ENCODE data around the gene OSCAR.
A peak's percentile ranks its signal among the peaks of the same experiment; 100 is the strongest.

OSCAR gene

DNA sequence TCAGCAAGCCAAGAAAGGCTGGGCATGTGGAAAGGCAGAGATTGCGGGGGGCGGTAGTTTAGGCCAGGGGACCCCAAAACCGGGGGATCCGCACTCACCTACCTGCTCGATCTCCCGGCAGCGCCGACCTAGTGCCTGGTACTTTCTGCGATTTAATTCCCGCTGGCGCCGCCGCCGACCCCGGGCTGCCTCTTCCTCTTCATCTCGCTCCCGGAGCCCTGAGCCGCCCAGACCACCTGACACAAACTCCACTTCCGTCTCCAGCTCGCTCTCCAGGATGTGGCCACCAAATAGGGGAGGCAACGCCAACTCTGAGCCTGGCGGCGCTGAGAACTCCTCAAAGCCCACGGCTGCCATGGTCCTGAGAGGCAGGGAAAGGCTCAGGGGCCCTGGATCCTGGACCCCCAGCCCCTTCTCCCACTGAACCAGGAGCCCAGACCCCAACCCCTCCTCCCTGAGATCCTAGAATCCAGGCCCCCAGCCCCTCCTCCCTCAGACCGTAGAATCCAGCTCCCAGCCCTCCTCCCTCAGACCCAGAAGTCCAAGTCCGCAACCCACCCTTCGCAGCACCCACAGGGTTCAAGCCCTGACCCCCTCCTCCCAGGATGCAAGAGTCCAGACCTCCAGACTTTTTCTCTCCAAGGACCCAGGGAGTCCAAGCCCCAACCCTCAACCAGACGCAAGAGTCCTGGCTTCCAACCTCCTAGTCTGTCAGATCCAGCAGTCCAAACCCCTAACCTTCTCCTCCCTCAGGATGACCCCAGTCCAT is 13.9 kb upstream of the OSCAR start:
- no CpG with 5 or more reads among the region's 28 CpGs for WGBS, 2 donors (ENCODE audit: extremely low coverage in 2 of 2, insufficient read length in 2 of 2, insufficient replicate concordance in 1 of 2)
- Histone ChIP-seq H3K4me2 (ENCODE audit: insufficient read depth, low read length, poor library complexity, severe bottlenecking) (peak overlapping the region; percentile 80), H2BK120ac (ENCODE audit: low read depth, low read length) (no peak overlapping the region), H4K8ac (ENCODE audit: low read depth, low read length) (no peak overlapping the region), H3K9me3 (replicated peaks in 1 of 2; ENCODE audit: control insufficient read depth in 2 of 2, insufficient read depth in 1 of 2, low read depth in 1 of 2, low read length in 2 of 2) (no peaks in the 10 kb centered on the region), H3K27me3 (ENCODE audit: control insufficient read depth in 3 of 3, insufficient read depth in 3 of 3, low read depth in 1 of 3, low read length in 3 of 3) (no peaks in the 10 kb centered on the region), H3K4me1 (ENCODE audit: control insufficient read depth in 2 of 2, insufficient read depth in 1 of 2, low read depth in 1 of 2, low read length in 2 of 2) (peaks cover 3 to 4% of the 10 kb centered on the region in 2 donors), H2BK5ac (ENCODE audit: low read length) (peak overlapping the region; percentile 71), H3K14ac (ENCODE audit: low read length) (no peak overlapping the region), H4K91ac (ENCODE audit: low read depth, low read length, poor library complexity) (no peak overlapping the region), H2AFZ (ENCODE audit: low read length) (peak overlapping the region; percentile 92), H3K9ac (ENCODE audit: low read depth, low read length, poor library complexity) (peak overlapping the region; percentile 79), H2AK5ac (ENCODE audit: low read depth, low read length) (peak overlapping the region; percentile 10), H2BK12ac (ENCODE audit: low read length) (no peak overlapping the region), H2BK15ac (ENCODE audit: low read length) (no peak overlapping the region), H3K4ac (ENCODE audit: low read length) (no peak overlapping the region), H3K27ac (replicated peaks; ENCODE audit: low read length) (no peak overlapping the region), H3K36me3 (replicated peaks in 1 of 2; ENCODE audit: control insufficient read depth in 2 of 2, insufficient read depth in 2 of 2, low read length in 2 of 2) (peaks cover 21 to 52% of the 10 kb centered on the region in 2 donors), H3K18ac (ENCODE audit: low read length) (peak overlapping the region; percentile 27), H3K23ac (ENCODE audit: low read depth, low read length, poor library complexity) (peak overlapping the region; percentile 48), H3K79me1 (ENCODE audit: low read depth, low read length) (peaks cover 11% of the 10 kb centered on the region), H3K4me3 (ENCODE audit: low read length in 2 of 2) (peak overlapping the region; percentile 64 to 91)
- no peak for DNase-seq (ENCODE audit: low spot score)

DNA sequence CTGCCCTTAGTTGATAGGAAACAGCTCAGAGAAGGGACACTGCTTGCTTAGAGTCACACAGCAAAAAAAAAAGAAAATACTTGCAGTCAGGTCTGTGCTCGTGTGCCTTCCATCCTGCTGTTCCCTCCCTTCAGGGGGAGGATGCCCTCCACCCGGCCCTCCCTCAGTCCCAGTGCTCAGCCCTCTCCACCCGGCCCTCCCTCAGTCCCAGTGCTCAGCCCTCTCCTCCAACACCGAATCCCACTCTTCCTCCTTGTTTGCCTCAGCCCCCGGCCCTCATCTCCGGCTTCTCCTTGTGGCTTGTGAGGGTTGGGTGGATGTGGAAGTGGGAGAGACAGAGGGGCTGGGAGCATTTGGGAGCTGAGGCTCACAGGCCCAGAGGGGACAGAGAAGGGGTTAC is 9.0 kb upstream of the OSCAR start:
- peaks cover 48 to 78% of the 10 kb centered on the region in 2 donors for H3K36me3 ChIP-seq (replicated peaks in 1 of 2; ENCODE audit: control insufficient read depth in 2 of 2, insufficient read depth in 2 of 2, low read length in 2 of 2)
- no peak overlapping the region for H3K4me2 ChIP-seq (ENCODE audit: insufficient read depth, low read length, poor library complexity, severe bottlenecking)
- no peak overlapping the region for H2BK120ac ChIP-seq (ENCODE audit: low read depth, low read length)
- H3K27ac ChIP-seq (replicated peaks; ENCODE audit: low read length) = no peak overlapping the region
- H3K4me1 ChIP-seq (ENCODE audit: control insufficient read depth in 2 of 2, insufficient read depth in 1 of 2, low read depth in 1 of 2, low read length in 2 of 2) = no peaks in the 10 kb centered on the region
- no CpG with 5 or more reads among the region's 6 CpGs for WGBS, 2 donors (ENCODE audit: extremely low coverage in 2 of 2, insufficient read length in 2 of 2, insufficient replicate concordance in 1 of 2)
- peaks cover 3% of the 10 kb centered on the region for H3K79me1 ChIP-seq (ENCODE audit: low read depth, low read length)
- no peak overlapping the region for H2BK12ac ChIP-seq (ENCODE audit: low read length)
- H2AK5ac ChIP-seq (ENCODE audit: low read depth, low read length) = no peak overlapping the region
- no peak overlapping the region for H3K14ac ChIP-seq (ENCODE audit: low read length)
- no peak for DNase-seq (ENCODE audit: low spot score)
- H4K91ac ChIP-seq (ENCODE audit: low read depth, low read length, poor library complexity) = no peak overlapping the region
- no peak overlapping the region for H3K9ac ChIP-seq (ENCODE audit: low read depth, low read length, poor library complexity)
- H3K23ac ChIP-seq (ENCODE audit: low read depth, low read length, poor library complexity) = peak overlapping the region; percentile 73
- H3K18ac ChIP-seq (ENCODE audit: low read length) = no peak overlapping the region
- H3K4me3 ChIP-seq (ENCODE audit: low read length in 2 of 2) = no peak overlapping the region
- no peak overlapping the region for H3K4ac ChIP-seq (ENCODE audit: low read length)
- H2BK5ac ChIP-seq (ENCODE audit: low read length) = no peak overlapping the region
- H4K8ac ChIP-seq (ENCODE audit: low read depth, low read length) = no peak overlapping the region
- no peak overlapping the region for H2AFZ ChIP-seq (ENCODE audit: low read length)
- no peak overlapping the region for H2BK15ac ChIP-seq (ENCODE audit: low read length)
- no peaks in the 10 kb centered on the region for H3K27me3 ChIP-seq (ENCODE audit: control insufficient read depth in 3 of 3, insufficient read depth in 3 of 3, low read depth in 1 of 3, low read length in 3 of 3)
- no peaks in the 10 kb centered on the region for H3K9me3 ChIP-seq (replicated peaks in 1 of 2; ENCODE audit: control insufficient read depth in 2 of 2, insufficient read depth in 1 of 2, low read depth in 1 of 2, low read length in 2 of 2)

DNA sequence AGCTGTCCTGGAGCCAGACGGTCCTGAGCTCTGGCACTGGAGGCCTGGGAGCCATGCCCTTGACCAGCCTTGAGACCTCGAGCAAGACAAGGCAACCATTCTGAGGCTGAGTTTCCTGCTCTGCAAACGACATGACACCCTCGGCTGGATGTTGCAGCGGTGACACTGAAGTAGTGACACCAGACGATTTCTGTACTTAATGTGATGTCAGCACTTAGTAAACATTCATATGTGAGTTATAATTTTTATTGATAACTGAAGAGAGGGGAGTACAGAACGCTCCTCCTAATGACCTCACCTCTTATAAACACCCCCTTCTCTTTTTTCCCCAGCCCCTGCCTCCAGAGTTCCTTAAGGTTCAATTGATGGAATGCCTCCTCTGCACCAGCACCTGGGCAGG is 7.9 kb upstream of the OSCAR start:
- Histone ChIP-seq H3K4me3 (ENCODE audit: low read length in 2 of 2) (no peak overlapping the region), H3K36me3 (replicated peaks in 1 of 2; ENCODE audit: control insufficient read depth in 2 of 2, insufficient read depth in 2 of 2, low read length in 2 of 2) (peaks cover 48 to 72% of the 10 kb centered on the region in 2 donors), H3K9me3 (replicated peaks in 1 of 2; ENCODE audit: control insufficient read depth in 2 of 2, insufficient read depth in 1 of 2, low read depth in 1 of 2, low read length in 2 of 2) (no peaks in the 10 kb centered on the region), H3K18ac (ENCODE audit: low read length) (no peak overlapping the region), H3K4me2 (ENCODE audit: insufficient read depth, low read length, poor library complexity, severe bottlenecking) (no peak overlapping the region), H3K27me3 (ENCODE audit: control insufficient read depth in 3 of 3, insufficient read depth in 3 of 3, low read depth in 1 of 3, low read length in 3 of 3) (no peaks in the 10 kb centered on the region), H4K91ac (ENCODE audit: low read depth, low read length, poor library complexity) (no peak overlapping the region), H3K14ac (ENCODE audit: low read length) (no peak overlapping the region), H2AK5ac (ENCODE audit: low read depth, low read length) (no peak overlapping the region), H3K4me1 (ENCODE audit: control insufficient read depth in 2 of 2, insufficient read depth in 1 of 2, low read depth in 1 of 2, low read length in 2 of 2) (no peaks in the 10 kb centered on the region), H2BK15ac (ENCODE audit: low read length) (no peak overlapping the region), H2BK12ac (ENCODE audit: low read length) (no peak overlapping the region), H3K79me1 (ENCODE audit: low read depth, low read length) (peaks cover 1% of the 10 kb centered on the region), H3K23ac (ENCODE audit: low read depth, low read length, poor library complexity) (no peak overlapping the region), H2AFZ (ENCODE audit: low read length) (no peak overlapping the region), H3K9ac (ENCODE audit: low read depth, low read length, poor library complexity) (no peak overlapping the region), H2BK120ac (ENCODE audit: low read depth, low read length) (no peak overlapping the region), H3K27ac (replicated peaks; ENCODE audit: low read length) (no peak overlapping the region), H3K4ac (ENCODE audit: low read length) (no peak overlapping the region), H4K8ac (ENCODE audit: low read depth, low read length) (peak overlapping the region; percentile 48), H2BK5ac (ENCODE audit: low read length) (peak overlapping the region; percentile 78)
- WGBS, 2 donors (ENCODE audit: extremely low coverage in 2 of 2, insufficient read length in 2 of 2, insufficient replicate concordance in 1 of 2) = no CpG with 5 or more reads among the region's 7 CpGs
- no peak for DNase-seq (ENCODE audit: low spot score)

DNA sequence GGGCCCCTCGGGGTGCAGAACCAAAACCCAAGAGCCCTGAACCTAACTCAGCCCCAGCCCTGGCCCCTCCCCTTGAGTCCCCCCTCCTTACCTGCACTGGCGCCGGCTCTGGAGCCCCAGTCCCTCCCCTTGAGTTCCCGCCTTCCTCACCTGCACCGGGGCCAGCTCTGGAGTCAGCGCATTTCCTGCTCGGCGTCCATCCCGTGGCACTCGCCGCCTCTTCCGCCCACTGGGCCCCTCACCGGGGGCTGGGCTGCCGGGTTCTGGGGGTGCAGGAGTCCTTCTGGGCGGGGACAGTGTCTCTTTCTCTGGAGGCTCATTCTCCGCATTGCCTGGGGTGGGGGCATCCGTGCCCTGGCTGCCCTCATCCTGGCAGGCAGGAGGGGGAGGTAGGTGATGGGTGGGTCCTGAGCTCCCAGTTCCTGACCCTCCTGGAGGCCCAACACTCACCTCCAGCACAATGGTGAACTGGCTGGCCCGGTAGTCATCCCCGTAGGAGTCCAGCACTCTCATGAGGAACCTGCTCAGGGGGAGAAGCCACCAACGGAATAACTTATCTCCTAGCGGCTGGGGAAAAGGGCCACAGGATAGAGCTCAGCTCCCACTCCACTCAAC is 7.4 kb upstream of the OSCAR start:
- WGBS, 2 donors (ENCODE audit: extremely low coverage in 2 of 2, insufficient read length in 2 of 2, insufficient replicate concordance in 1 of 2) = no CpG with 5 or more reads among the region's 21 CpGs
- no peak overlapping the region for H3K23ac ChIP-seq (ENCODE audit: low read depth, low read length, poor library complexity)
- peaks cover 45 to 67% of the 10 kb centered on the region in 2 donors for H3K36me3 ChIP-seq (replicated peaks in 1 of 2; ENCODE audit: control insufficient read depth in 2 of 2, insufficient read depth in 2 of 2, low read length in 2 of 2)
- no peaks in the 10 kb centered on the region for H3K27me3 ChIP-seq (ENCODE audit: control insufficient read depth in 3 of 3, insufficient read depth in 3 of 3, low read depth in 1 of 3, low read length in 3 of 3)
- H2AFZ ChIP-seq (ENCODE audit: low read length) = no peak overlapping the region
- H3K4ac ChIP-seq (ENCODE audit: low read length) = no peak overlapping the region
- H2BK12ac ChIP-seq (ENCODE audit: low read length) = no peak overlapping the region
- peak overlapping the region; percentile 78 for H2BK5ac ChIP-seq (ENCODE audit: low read length)
- no peak overlapping the region for H3K14ac ChIP-seq (ENCODE audit: low read length)
- peaks cover 0 to under 1% of the 10 kb centered on the region in 2 donors for H3K4me1 ChIP-seq (ENCODE audit: control insufficient read depth in 2 of 2, insufficient read depth in 1 of 2, low read depth in 1 of 2, low read length in 2 of 2)
- H2BK15ac ChIP-seq (ENCODE audit: low read length) = no peak overlapping the region
- H3K4me2 ChIP-seq (ENCODE audit: insufficient read depth, low read length, poor library complexity, severe bottlenecking) = no peak overlapping the region
- no peak overlapping the region for H3K18ac ChIP-seq (ENCODE audit: low read length)
- H2BK120ac ChIP-seq (ENCODE audit: low read depth, low read length) = no peak overlapping the region
- H3K9me3 ChIP-seq (replicated peaks in 1 of 2; ENCODE audit: control insufficient read depth in 2 of 2, insufficient read depth in 1 of 2, low read depth in 1 of 2, low read length in 2 of 2) = no peaks in the 10 kb centered on the region
- H3K4me3 ChIP-seq (ENCODE audit: low read length in 2 of 2) = no peak overlapping the region
- H4K91ac ChIP-seq (ENCODE audit: low read depth, low read length, poor library complexity) = no peak overlapping the region
- no peak overlapping the region for H3K9ac ChIP-seq (ENCODE audit: low read depth, low read length, poor library complexity)
- no peak for DNase-seq (ENCODE audit: low spot score)
- peaks cover 2% of the 10 kb centered on the region for H3K79me1 ChIP-seq (ENCODE audit: low read depth, low read length)
- H4K8ac ChIP-seq (ENCODE audit: low read depth, low read length) = peak overlapping the region; percentile 48
- H3K27ac ChIP-seq (replicated peaks; ENCODE audit: low read length) = no peak overlapping the region
- H2AK5ac ChIP-seq (ENCODE audit: low read depth, low read length) = no peak overlapping the region
